Stimulated activated CD4-positive, alpha-beta T cell treated with anti-CD3 and anti-CD28 coated beads, Interleukin-12 subunit alpha, Interleukin-12 subunit beta, amount 100 ng/mL, for 4 hours (primary cell): Measurements from ENCODE around the gene LMO1.
A peak's percentile ranks its signal among the peaks of the same experiment; 100 is the strongest.

Experiments used
- DNase-seq: peaks from one replicate; pipeline ENCODE4 v3.0.0-alpha.2; 2020

LMO1 gene

GRCh38 chr11:8203414-8203715 is 60.3 kb downstream of the LMO1 start:
- no peak for DNase-seq

- DNase-seq = no peak
Measured at GRCh38 chr11:8202516-8203413, 60.9 kb downstream of the LMO1 start.

GRCh38 chr11:8201644-8202365 is 61.9 kb downstream of the LMO1 start:
- no peak for DNase-seq

- no peak for DNase-seq
Measured at GRCh38 chr11:8199676-8200075, 64.0 kb downstream of the LMO1 start.

GRCh38 chr11:8196749-8197148 is 66.9 kb downstream of the LMO1 start:
- no peak for DNase-seq

- no peak for DNase-seq
Measured at GRCh38 chr11:8194956-8195355, 68.7 kb downstream of the LMO1 start.

- DNase-seq = no peak
Measured at GRCh38 chr11:8192896-8193209, 70.8 kb downstream of the LMO1 start.

- DNase-seq = peak; percentile 46
Measured at GRCh38 chr11:8192016-8192895, 71.4 kb downstream of the LMO1 start.

GRCh38 chr11:8190431-8190830 is 73.2 kb downstream of the LMO1 start:
- no peak for DNase-seq

GRCh38 chr11:8186429-8186828 is 77.2 kb downstream of the LMO1 start:
- DNase-seq = no peak

- no peak for DNase-seq
Measured at GRCh38 chr11:8183111-8183510, 80.6 kb downstream of the LMO1 start.

GRCh38 chr11:8180469-8180868 is 83.2 kb downstream of the LMO1 start:
- no peak for DNase-seq

GRCh38 chr11:8178297-8178696 is 85.4 kb downstream of the LMO1 start:
- DNase-seq = no peak

GRCh38 chr11:8177136-8177535 is 86.5 kb downstream of the LMO1 start:
- DNase-seq = no peak
